SK-N-MC (cell line): ENCODE data around the gene CHD2.
"Not testable (repeated sequence)": the region's sequence is repeated elsewhere in the genome, so short reads cannot be mapped to it uniquely, and the experiment has no call there.

Experiments
- DNase-seq: peaks from one replicate; pipeline ENCODE4 v3.0.0-alpha.2; 2011; ENCODE audit warnings: low read depth, low spot score
- H3K27ac ChIP-seq: fragments of 200-600 bp; sonication (generic); 2 replicates; pipeline ENCODE4 v1.5.1; 2016; ENCODE audit warnings: mixed run types
- H3K36me3 ChIP-seq: fragments of 200-600 bp; sonication (generic); 2 replicates; pipeline ENCODE4 v1.6.1; 2017; ENCODE audit warnings: antibody characterized with exemption, low read length, mixed read lengths; ENCODE audit not compliant: insufficient read depth
- H3K4me3 ChIP-seq: fragments of 200-600 bp; sonication (generic); 2 replicates; pipeline ENCODE4 v1.5.1; 2016
- H3K9ac ChIP-seq: fragments of 200-600 bp; sonication (generic); 2 replicates; pipeline ENCODE4 v1.8.0; 2017; ENCODE audit warnings: mixed run types, mixed read lengths; ENCODE audit not compliant: insufficient read length
- H3K9me3 ChIP-seq: fragments of 200-600 bp; sonication (generic); 2 replicates; pipeline ENCODE4 v1.6.1; 2017; ENCODE audit warnings: low read depth, mild to moderate bottlenecking, antibody characterized with exemption, low read length, moderate library complexity, mixed read lengths
- EZH2 ChIP-seq: fragments of 200-600 bp; sonication (generic); IDR thresholded peaks from one replicate; pipeline ENCODE4 v1.6.1; 2017; ENCODE audit warnings: antibody characterized with exemption
- FOXP2 ChIP-seq: optimal IDR thresholded peaks from 2 replicates; pipeline ENCODE3; 2011; ENCODE audit warnings: mild to moderate bottlenecking, moderate library complexity; ENCODE audit not compliant: insufficient read depth; ENCODE audit errors: extremely low read length, control extremely low read depth
- POLR2AphosphoS5 ChIP-seq: IDR thresholded peaks from 2 replicates; pipeline ENCODE4 v1.6.1; 2012; ENCODE audit warnings: mild to moderate bottlenecking, low read depth, low read length, borderline replicate concordance

Gene CHD2

DNA sequence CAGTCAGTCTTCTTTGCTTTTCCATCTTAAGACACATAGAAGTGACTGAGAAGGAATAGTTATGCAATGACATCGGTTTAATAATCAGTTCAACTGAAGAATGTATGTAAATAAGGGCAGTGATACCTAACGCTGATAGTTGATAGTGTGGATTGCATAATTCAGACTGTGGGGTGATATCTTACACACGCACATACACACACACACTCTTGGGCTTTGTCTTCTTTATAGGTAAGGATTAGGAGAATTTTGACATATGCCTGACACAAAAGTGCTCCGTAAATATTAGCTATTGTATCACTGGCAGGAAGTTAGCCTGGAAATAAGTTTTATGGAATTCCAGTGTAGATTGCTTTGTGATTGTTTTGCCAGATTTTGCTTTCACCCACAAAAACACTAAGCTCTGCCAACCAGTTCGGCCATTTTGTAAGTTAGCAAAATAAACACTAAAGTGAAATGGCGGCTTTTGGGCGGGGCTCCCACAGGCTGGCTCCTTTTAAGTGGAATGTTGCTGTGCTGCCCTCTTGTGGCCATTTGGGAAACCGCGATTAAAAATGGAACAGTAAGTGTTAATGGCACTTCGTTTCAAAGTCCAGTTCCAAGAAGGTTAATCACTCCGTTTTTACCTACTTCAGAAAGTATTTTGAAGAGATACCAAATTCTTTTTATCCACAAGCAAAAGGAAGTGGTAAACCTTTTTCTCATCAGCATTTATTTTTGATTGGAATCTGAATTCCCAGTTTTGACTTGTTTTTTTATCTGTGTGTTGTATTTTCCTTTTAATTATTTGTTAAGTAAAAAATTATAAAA is 17.7 kb downstream of the CHD2 start:
- Histone ChIP-seq H3K4me3 (peak overlapping the region; percentile 64), H3K9me3 (no peaks in the 10 kb centered on the region), H3K27ac (peak overlapping the region; percentile 99), H3K36me3 (peaks cover 42% of the 10 kb centered on the region), H3K9ac (peak overlapping the region; percentile 82)
- peak; percentile 94 for DNase-seq
- peak; percentile 57; the same call in 1 of the 2 replicates for TF ChIP-seq POLR2AphosphoS5
- TF ChIP-seq EZH2: no peak
- TF ChIP-seq FOXP2: no peak

DNA sequence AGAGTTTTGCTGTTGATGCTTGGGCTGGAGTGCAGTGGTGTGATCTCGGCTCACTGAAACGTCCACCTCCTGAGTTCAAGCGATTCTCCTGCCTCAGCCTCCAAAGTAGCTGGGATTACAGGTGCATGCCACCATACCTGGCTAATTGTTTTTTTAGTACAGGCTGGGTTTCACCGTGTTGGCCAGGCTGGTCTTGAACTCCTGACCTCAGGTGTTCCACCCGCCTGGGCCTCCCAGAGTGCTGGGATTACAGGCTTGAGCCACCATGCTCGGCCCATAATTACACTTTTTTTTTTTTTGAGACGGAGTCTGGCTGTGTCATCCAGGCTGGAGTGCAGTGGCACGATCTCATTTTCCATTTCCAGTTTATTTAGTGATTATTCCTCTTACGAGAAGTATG is 18.8 kb downstream of the CHD2 start:
- H3K4me3 ChIP-seq, H3K27ac ChIP-seq, DNase-seq, H3K9ac ChIP-seq, H3K9me3 ChIP-seq: not testable (repeated sequence)
- H3K36me3 ChIP-seq: peaks cover 52% of the 10 kb centered on the region

DNA sequence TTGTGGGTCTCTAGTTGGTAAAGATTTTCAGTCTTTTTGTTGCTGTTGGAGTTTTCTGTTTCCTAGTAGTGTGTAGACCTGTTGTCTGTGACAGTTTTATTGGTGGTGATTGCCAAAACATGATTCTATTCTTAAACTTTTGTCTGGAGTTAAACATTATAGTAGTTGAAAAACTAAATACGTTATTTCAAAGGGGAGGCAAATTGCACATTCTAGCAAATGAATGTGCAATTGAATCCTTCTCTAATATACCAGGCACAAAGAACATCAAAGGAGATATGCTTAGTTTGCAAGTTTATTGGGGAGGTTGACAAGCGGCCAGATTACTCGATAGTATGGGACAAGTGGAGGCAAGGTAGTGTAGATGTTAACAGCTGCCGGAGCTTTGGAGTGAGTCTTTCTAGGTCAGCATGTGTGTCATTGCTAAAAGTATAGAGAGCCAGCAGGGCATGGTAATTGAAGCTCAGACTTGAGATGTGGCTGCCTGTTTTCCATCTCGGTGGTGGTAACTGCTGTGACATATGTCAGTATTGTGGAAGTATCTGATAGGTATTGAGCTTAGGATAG is 20.6 kb downstream of the CHD2 start:
- DNase-seq: no peak
- H3K36me3 ChIP-seq: peaks cover 70% of the 10 kb centered on the region
- TF ChIP-seq EZH2: no peak

GRCh38 chr15:92921215-92922131 is 21.3 kb downstream of the CHD2 start:
- Histone ChIP-seq H3K9ac (no peak overlapping the region), H3K36me3 (peaks cover 70% of the 10 kb centered on the region), H3K27ac (no peak overlapping the region), H3K4me3 (no peak overlapping the region), H3K9me3 (no peaks in the 10 kb centered on the region)
- no peak for DNase-seq
- no peak for TF ChIP-seq EZH2
- TF ChIP-seq FOXP2: no peak
- no peak for TF ChIP-seq POLR2AphosphoS5

More for the DNA sequence above, 20.6 kb downstream of the CHD2 start:
- peak overlapping the region; percentile 21 for H3K9ac ChIP-seq
- H3K9me3 ChIP-seq: no peaks in the 10 kb centered on the region
- no peak overlapping the region for H3K4me3 ChIP-seq
- H3K27ac ChIP-seq: no peak overlapping the region

GRCh38 chr15:92922418-92923002 is 22.4 kb downstream of the CHD2 start:
- no peak overlapping the region for H3K4me3 ChIP-seq
- peaks cover 76% of the 10 kb centered on the region for H3K36me3 ChIP-seq
- no peak for DNase-seq
- peak overlapping the region; percentile 6; the same call in 1 of the 2 replicates for H3K27ac ChIP-seq
- H3K9ac ChIP-seq: no peak overlapping the region
- no peaks in the 10 kb centered on the region for H3K9me3 ChIP-seq
- TF ChIP-seq FOXP2: no peak
- TF ChIP-seq POLR2AphosphoS5: no peak
- no peak for TF ChIP-seq EZH2

GRCh38 chr15:92924216-92924615 is 24.1 kb downstream of the CHD2 start:
- DNase-seq: no peak
- H3K36me3 ChIP-seq: peaks cover 87% of the 10 kb centered on the region
- H3K4me3 ChIP-seq: no peak overlapping the region
- H3K27ac ChIP-seq: no peak overlapping the region
- no peak overlapping the region for H3K9ac ChIP-seq
- H3K9me3 ChIP-seq: no peaks in the 10 kb centered on the region
- TF ChIP-seq FOXP2 (no peak), POLR2AphosphoS5 (no peak), EZH2 (no peak)

- H3K27ac ChIP-seq: no peak overlapping the region
- no peak overlapping the region for H3K9ac ChIP-seq
- peaks cover 97% of the 10 kb centered on the region for H3K36me3 ChIP-seq
- H3K4me3 ChIP-seq: no peak overlapping the region
- no peak for DNase-seq
- no peaks in the 10 kb centered on the region for H3K9me3 ChIP-seq
- TF ChIP-seq FOXP2 (no peak), EZH2 (no peak), POLR2AphosphoS5 (no peak)
Observed at GRCh38 chr15:92925454-92925853, 25.3 kb downstream of the CHD2 start.

DNA sequence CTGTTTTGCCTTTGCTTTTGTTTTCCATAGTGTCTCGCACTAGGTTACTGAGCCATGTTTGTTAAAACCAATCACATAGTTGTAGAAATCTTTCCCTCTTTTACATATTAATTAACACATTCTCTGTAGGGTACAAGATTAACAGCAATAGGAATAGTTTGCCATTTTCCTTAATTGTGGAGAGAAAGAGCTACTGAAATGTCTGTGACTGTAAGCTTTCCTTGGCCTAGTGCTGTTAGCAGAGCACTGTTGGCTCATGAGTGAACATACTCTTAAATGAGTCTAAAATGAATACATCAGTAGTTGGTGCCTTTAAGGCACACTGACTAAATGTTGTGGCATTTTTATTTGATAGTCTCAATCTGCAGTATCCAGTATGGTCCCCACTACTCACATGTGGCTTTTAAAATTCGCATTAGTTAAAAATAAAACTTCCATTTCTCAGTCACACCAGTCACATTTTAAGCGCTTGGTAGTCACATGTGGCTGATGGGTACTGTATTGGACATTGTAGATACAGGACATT is 28.2 kb downstream of the CHD2 start:
- no peak overlapping the region for H3K9ac ChIP-seq
- TF ChIP-seq EZH2 (no peak), POLR2AphosphoS5 (no peak), FOXP2 (no peak)
- DNase-seq: no peak
- H3K27ac ChIP-seq: peak overlapping the region; percentile 23
- peaks cover 89% of the 10 kb centered on the region for H3K36me3 ChIP-seq
- H3K9me3 ChIP-seq: no peaks in the 10 kb centered on the region
- H3K4me3 ChIP-seq: no peak overlapping the region
